Chondrocyte (in vitro differentiated cells): Measurements from ENCODE around the gene PGM2. TPM values are rescaled to one million over a fixed set of nuclear protein-coding genes. Genes with fewer than 3 reads are reported as not detected.

Experiments
- DNase-seq: peaks from one replicate; pipeline ENCODE4 v3.0.0; 2021; ENCODE audit warnings: mixed read lengths, low spot score
- H3K27ac Mint-ChIP-seq: one replicate; pipeline ENCODE4 v1.8.0; 2021; ENCODE audit warnings: mild to moderate bottlenecking, moderate library complexity, mixed read lengths; ENCODE audit not compliant: unreplicated experiment
- H3K27me3 Mint-ChIP-seq: 2 replicates; pipeline ENCODE4 v1.8.0; 2021; ENCODE audit warnings: low read depth, mixed read lengths
- H3K36me3 Mint-ChIP-seq: 2 replicates; pipeline ENCODE4 v1.8.0; 2021; ENCODE audit warnings: low read depth, mixed read lengths
- H3K4me1 Mint-ChIP-seq: 2 replicates; pipeline ENCODE4 v1.8.0; 2021; ENCODE audit warnings: low read depth, mild to moderate bottlenecking, mixed read lengths
- H3K4me3 Mint-ChIP-seq: one replicate; pipeline ENCODE4 v1.8.0; 2021; ENCODE audit warnings: mild to moderate bottlenecking, moderate library complexity, mixed read lengths; ENCODE audit not compliant: unreplicated experiment
- H3K9me3 Mint-ChIP-seq: 2 replicates; pipeline ENCODE4 v1.8.0; 2021; ENCODE audit warnings: low read depth, mixed read lengths
- CTCF ChIP-seq: fragments of 200-600 bp; sonication (generic); IDR thresholded peaks from 2 replicates; pipeline ENCODE4 v1.5.0; 2021; ENCODE audit warnings: antibody characterized with exemption, mild to moderate bottlenecking, moderate library complexity
- total RNA-seq: library from RNA; stranded (reverse); gene quantifications from 3 replicates; pipeline ENCODE4 v1.2.1, GENCODE V29; 2021

PGM2 gene
- total RNA-seq, 1 donor from 2014 or later: 26.4 TPM

- H3K27ac Mint-ChIP-seq: no peak overlapping the region
- peaks cover 11% of the 10 kb centered on the region for H3K36me3 Mint-ChIP-seq
- TF ChIP-seq CTCF: no peak
- peaks cover 5% of the 10 kb centered on the region for H3K9me3 Mint-ChIP-seq
- no peak overlapping the region for H3K4me3 Mint-ChIP-seq
- no peak for DNase-seq
- H3K27me3 Mint-ChIP-seq: no peaks in the 10 kb centered on the region
- H3K4me1 Mint-ChIP-seq: peaks cover 15% of the 10 kb centered on the region
Observed at GRCh38 chr4:37867102-37867501, 40.6 kb downstream of the PGM2 start.

GRCh38 chr4:37868238-37868637, 41.8 kb downstream of the PGM2 start:
- Mint-ChIP-seq H3K9me3 (peaks cover 5% of the 10 kb centered on the region), H3K27ac (no peak overlapping the region)

GRCh38 chr4:37872310-37872988, 46.0 kb downstream of the PGM2 start:
- no peaks in the 10 kb centered on the region for H3K4me1 Mint-ChIP-seq
- DNase-seq: no peak
- H3K36me3 Mint-ChIP-seq: peaks cover 4% of the 10 kb centered on the region
- no peak overlapping the region for H3K4me3 Mint-ChIP-seq
- no peak overlapping the region for H3K27ac Mint-ChIP-seq
- TF ChIP-seq CTCF: no peak
- H3K9me3 Mint-ChIP-seq: peaks cover 3% of the 10 kb centered on the region
- H3K27me3 Mint-ChIP-seq: no peaks in the 10 kb centered on the region

More at GRCh38 chr4:37868238-37868637, 41.8 kb downstream of the PGM2 start:
- Mint-ChIP-seq H3K4me3 (no peak overlapping the region), H3K4me1 (peaks cover 15% of the 10 kb centered on the region), H3K27me3 (no peaks in the 10 kb centered on the region), H3K36me3 (peaks cover 7% of the 10 kb centered on the region)
- TF ChIP-seq CTCF: no peak
- no peak for DNase-seq

- no peaks in the 10 kb centered on the region for H3K4me1 Mint-ChIP-seq
- no peak overlapping the region for H3K27ac Mint-ChIP-seq
- no peak for TF ChIP-seq CTCF
- DNase-seq: no peak
- H3K36me3 Mint-ChIP-seq: no peaks in the 10 kb centered on the region
- no peaks in the 10 kb centered on the region for H3K27me3 Mint-ChIP-seq
- H3K4me3 Mint-ChIP-seq: no peak overlapping the region
- H3K9me3 Mint-ChIP-seq: no peaks in the 10 kb centered on the region
Observed at GRCh38 chr4:37873386-37873785, 46.9 kb downstream of the PGM2 start.

- TF ChIP-seq CTCF: no peak
- Mint-ChIP-seq H3K27me3 (no peaks in the 10 kb centered on the region), H3K4me3 (no peak overlapping the region), H3K27ac (no peak overlapping the region), H3K9me3 (no peaks in the 10 kb centered on the region), H3K4me1 (no peaks in the 10 kb centered on the region), H3K36me3 (no peaks in the 10 kb centered on the region)
- DNase-seq: no peak
Observed at GRCh38 chr4:37876156-37876555, 49.7 kb downstream of the PGM2 start.
